MM.1S (cell line): ENCODE measurements around the gene MCM9.

Experiments
- CTCF ChIP-seq: fragments of 300-600 bp; sonication (generic); IDR thresholded peaks from 2 replicates; pipeline ENCODE4 v1.5.1; 2016; ENCODE audit warnings: antibody characterized with exemption, low read length, mixed read lengths
- EZH2phosphoT487 ChIP-seq: fragments of 300-600 bp; sonication (generic); IDR thresholded peaks from 2 replicates; pipeline ENCODE4 v1.6.1; 2018; ENCODE audit warnings: antibody characterized with exemption, low read length

GRCh38 chr6:118965371-118965770 lies 30.4 kb upstream of the MCM9 start:
- TF ChIP-seq CTCF, result no peak
- TF ChIP-seq EZH2phosphoT487, result no peak
